ENCODE data around the gene POLR2H.

The POLR2H gene

GRCh38 chr3:184361532-184361931, at the start of gene POLR2H, which contains the start of gene CLCN2:
Gene POLR2H (plus strand): TSS chr3:184361710. CDS start chr3:184363493, 1,783 bp downstream.
Gene CLCN2 (minus strand): TSS chr3:184361605. CDS start chr3:184361479, 126 bp downstream.
- DNase-seq (ENCODE audit: low read depth, low spot score), result no peak

DNA sequence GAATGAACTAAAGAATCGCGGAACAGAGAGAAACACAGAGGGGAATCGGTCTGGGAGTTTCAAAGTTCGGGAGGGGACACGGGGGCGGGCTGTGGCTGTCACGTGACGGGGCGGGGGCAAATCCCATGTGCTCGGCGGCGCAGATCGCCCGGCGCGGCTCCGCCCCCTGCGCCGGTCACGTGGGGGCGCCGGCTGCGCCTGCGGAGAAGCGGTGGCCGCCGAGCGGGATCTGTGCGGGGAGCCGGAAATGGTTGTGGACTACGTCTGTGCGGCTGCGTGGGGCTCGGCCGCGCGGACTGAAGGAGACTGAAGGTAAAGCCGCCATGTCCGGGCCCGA, 47.2 kb upstream of the POLR2H start, which contains the start of gene EIF4G1:
EIF4G1 (plus strand) TSS at position 244 of the 337 bp plus-strand sequence. CDS start 1,191 bp downstream, outside the sequence.
- DNase-seq (ENCODE audit: low read depth, low spot score), result peak; percentile 76

DNA sequence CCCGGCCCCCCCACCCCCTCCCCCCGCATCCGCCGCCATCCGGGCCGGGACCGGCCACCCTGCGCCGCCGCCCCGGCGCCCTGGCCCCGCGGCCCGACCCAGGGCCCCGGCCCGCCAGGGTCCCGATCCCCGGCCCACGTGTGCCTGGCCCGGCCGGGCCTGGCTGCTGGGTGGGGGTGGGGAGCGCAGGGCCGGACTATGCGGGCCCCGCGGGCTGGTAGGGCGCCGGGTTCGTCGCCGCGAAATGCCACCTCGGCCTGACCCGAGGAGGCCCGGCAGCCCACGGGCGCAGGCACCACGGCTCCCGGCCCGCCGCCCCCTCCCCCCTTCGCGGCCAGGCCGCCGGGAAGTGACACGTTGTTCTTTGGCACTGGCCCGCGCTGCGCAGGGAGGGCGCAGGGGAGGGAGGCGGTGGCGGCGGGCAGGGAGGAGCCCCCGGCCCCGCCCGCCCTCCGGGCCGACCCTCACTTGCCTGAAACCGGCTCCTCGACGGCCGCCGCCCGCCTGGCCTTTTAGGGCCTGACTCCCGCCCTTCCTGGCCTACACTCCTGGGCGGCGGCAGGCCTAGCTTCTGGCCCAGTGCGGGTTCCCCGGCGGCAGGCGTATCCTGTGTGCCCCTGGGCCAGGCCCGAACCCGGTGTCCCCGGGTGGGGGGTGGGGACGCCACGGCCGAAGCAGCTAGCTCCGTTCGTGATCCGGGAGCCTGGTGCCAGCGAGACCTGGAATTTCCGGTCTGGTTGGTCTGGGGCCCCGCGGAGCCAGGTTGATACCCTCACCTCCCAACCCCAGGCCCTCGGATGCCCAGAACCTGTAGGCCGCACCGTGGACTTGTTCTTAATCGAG, 46.6 kb upstream of the POLR2H start:
- no peak for DNase-seq (ENCODE audit: low read depth, low spot score)

DNA sequence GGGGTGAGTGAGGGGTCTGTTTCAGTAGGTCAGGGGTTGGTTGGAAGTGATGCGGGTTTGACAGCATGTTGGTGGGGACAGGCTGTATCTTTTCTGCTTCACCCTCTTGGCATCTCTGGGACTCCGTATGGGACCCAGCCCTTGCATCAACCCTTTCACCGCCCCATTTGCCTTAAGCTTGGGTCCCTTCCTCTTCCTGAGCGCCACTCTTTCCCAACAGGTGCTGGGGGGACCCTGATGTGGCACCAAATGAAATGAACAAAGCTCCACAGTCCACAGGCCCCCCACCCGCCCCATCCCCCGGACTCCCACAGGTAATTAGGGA, 46.0 kb upstream of the POLR2H start:
- no peak for DNase-seq (ENCODE audit: low read depth, low spot score)

GRCh38 chr3:184315871-184316661, 45.4 kb upstream of the POLR2H start:
- no peak for DNase-seq (ENCODE audit: low read depth, low spot score)

DNA sequence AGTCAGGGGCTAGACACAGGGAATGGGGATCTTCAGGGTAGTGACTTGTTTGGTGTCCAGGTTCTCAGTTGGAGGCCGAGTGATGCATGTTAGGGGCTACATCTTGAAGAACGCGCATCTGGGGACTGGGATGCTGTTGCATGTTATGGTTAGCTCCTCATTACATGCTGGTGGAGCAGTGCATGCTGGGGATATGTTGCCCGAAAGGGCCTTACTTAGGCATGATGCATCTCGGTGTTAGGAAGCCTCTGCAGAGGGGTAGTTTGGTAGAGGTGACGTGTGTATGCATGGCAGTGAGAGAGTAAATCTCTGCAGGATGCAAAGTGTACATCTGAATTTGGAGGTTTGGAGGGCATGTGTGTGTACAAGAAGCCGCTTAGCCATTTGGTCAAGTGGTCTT, 44.7 kb upstream of the POLR2H start:
- no peak for DNase-seq (ENCODE audit: low read depth, low spot score)

- DNase-seq (ENCODE audit: low read depth, low spot score), result no peak
These were observed 44.3 kb upstream of the POLR2H start for GRCh38 chr3:184317201-184317600.

DNA sequence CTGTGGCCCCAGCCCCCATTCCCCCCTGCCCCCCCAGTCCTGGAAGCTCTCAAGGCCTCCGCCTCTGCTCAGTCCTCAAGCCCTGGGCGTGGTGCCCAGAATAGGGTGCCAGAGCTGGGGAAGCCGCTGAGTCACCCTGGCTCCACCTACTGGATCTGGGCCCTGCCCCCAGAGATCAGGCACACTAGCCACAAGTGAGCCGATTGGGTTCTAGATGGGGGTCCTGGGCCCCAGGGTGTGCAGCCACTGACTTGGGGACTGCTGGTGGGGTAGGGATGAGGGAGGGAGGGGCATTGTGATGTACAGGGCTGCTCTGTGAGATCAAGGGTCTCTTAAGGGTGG, 41.4 kb upstream of the POLR2H start:
- peak; percentile 60 for DNase-seq (ENCODE audit: low read depth, low spot score)

DNA sequence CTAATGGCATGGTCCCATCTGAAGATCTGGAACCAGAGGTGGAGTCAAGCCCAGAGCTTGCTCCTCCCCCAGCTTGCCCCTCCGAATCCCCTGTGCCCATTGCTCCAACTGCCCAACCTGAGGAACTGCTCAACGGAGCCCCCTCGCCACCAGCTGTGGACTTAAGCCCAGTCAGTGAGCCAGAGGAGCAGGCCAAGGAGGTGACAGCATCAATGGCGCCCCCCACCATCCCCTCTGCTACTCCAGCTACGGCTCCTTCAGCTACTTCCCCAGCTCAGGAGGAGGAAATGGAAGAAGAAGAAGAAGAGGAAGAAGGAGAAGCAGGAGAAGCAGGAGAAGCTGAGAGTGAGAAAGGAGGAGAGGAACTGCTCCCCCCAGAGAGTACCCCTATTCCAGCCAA, 39.8 kb upstream of the POLR2H start:
- no peak for DNase-seq (ENCODE audit: low read depth, low spot score)

DNA sequence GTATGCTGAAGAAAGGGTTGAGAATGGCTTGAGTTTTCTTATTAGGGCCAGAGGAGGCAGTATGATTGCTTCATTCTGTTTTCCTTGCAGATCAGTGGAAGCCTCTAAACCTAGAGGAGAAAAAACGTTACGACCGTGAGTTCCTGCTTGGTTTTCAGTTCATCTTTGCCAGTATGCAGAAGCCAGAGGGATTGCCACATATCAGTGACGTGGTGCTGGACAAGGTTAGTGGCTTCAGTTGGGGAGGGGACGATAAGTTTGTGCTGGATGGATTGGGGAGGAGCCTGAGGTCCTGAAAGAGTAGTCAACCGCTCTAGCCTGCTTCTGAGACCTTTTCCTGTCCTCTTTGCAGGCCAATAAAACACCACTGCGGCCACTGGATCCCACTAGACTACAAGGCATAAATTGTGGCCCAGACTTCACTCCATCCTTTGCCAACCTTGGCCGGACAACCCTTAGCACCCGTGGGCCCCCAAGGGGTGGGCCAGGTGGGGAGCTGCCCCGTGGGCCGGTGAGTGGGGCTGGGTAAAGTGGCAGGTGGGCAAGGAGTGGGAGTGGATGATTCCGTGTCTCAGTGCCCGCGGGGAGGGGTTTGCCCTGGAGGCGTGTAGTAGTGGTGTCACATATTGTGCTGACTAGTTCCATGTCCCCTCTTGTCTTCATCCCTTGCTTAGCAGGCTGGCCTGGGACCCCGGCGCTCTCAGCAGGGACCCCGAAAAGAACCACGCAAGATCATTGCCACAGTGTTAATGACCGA, 38.6 kb upstream of the POLR2H start:
- no peak for DNase-seq (ENCODE audit: low read depth, low spot score)

- no peak for DNase-seq (ENCODE audit: low read depth, low spot score)
These were observed 37.8 kb upstream of the POLR2H start for GRCh38 chr3:184323696-184324095.

DNA sequence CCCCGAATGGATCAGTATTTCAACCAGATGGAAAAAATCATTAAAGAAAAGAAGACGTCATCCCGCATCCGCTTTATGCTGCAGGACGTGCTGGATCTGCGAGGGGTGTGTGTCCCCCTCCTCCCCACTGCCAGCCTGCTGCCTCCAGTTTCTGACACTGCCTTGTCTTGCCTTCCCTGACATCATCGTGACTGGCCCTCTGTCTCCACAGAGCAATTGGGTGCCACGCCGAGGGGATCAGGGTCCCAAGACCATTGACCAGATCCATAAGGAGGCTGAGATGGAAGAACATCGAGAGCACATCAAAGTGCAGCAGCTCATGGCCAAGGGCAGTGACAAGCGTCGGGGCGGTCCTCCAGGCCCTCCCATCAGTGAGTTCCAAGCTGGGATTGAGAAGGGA, 36.2 kb upstream of the POLR2H start:
- DNase-seq (ENCODE audit: low read depth, low spot score), result no peak

DNA sequence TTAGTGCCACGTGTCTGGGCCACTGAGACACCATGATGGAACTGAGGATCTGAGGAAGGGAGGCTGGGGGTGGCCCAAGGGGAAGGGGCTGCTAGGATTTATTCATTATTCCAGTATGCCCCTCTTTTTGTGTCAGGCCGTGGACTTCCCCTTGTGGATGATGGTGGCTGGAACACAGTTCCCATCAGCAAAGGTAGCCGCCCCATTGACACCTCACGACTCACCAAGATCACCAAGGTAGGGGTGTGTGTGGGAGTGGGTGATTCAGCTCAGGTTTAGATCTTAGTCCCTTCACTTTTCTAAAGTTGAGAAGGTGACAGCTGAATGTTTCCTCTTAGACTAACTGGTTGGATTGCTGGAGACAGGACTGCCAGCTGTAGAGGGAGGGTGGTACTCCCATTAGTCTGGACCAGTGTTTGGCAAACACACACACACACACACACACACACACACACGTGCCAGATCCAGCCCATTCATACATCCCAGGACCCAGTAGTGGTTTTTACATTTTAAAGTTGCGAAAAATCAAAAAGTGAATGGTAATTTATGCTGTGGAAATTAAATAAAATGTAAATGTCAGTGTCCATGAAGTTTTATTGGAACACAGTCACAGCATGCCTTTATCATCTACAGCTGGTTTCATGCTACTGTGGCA, 35.7 kb upstream of the POLR2H start:
- DNase-seq (ENCODE audit: low read depth, low spot score), result no peak

- DNase-seq (ENCODE audit: low read depth, low spot score), result no peak
These were observed 34.3 kb upstream of the POLR2H start for GRCh38 chr3:184327171-184327570.

GRCh38 chr3:184328516-184328915, 33.0 kb upstream of the POLR2H start:
- DNase-seq (ENCODE audit: low read depth, low spot score), result no peak

DNA sequence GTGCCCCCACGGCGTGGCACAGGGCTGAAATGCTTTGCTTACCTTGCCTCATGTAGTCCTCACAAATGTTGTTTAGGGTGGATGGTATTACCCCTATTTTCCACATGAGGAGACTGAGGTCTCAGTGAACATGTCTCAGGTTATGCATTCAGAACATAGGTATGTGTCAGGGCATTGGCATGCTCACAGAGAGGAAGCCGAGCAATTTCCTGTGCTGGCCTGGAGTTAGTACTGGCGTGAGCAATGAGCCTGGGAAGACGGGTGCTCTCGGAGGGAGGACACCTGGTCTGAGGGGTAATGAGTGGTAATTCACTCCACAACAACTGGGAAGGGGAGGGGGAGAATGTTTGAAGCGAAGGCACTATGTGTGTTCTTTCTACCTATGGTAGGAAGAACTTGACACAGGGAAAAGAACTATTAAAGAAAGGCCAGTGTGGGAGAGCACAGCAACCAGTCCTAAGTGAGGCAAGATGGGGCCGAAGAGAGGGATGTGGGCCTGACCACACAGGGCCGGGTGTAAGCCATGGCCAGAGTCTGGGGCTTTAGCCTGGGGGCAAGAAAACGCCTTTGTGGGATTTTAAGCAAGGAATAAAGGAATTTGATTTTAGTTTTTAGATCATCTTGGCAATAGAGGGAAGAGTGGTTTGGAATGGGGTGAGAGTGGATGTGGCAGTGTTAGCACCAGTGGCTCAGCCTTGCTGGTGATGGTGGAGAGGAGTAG, 29.0 kb upstream of the POLR2H start:
- no peak for DNase-seq (ENCODE audit: low read depth, low spot score)

- no peak for DNase-seq (ENCODE audit: low read depth, low spot score)
These were observed 28.3 kb upstream of the POLR2H start for GRCh38 chr3:184333190-184333589.

GRCh38 chr3:184333700-184334099, 27.8 kb upstream of the POLR2H start:
- DNase-seq (ENCODE audit: low read depth, low spot score), result no peak

DNA sequence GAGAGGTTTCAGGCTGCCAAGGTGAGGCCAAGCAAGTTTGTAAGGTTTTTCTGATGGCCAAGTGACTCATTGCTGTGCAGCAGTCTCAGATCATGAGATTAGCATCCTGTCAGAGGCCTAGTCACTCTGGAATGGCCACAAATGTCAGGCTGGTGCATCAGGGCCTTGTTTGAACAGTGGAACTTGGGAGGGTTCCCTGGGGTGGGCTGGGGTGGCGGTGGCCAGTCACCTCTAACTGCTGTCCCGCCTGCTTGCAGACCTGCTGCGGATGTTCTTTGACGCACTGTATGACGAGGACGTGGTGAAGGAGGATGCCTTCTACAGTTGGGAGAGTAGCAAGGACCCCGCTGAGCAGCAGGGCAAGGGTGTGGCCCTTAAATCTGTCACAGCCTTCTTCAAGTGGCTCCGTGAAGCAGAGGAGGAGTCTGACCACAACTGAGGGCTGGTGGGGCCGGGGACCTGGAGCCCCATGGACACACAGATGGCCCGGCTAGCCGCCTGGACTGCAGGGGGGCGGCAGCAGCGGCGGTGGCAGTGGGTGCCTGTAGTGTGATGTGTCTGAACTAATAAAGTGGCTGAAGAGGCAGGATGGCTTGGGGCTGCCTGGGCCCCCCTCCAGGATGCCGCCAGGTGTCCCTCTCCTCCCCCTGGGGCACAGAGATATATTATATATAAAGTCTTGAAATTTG, 26.9 kb upstream of the POLR2H start:
- no peak for DNase-seq (ENCODE audit: low read depth, low spot score)

GRCh38 chr3:184335291-184335660, 26.2 kb upstream of the POLR2H start:
- DNase-seq (ENCODE audit: low read depth, low spot score), result no peak

All from brain pericyte (primary cell).